Smooth muscle cell (in vitro differentiated cells): ENCODE measurements around the gene HTR3A. TPM values are rescaled to one million over a fixed set of nuclear protein-coding genes. Genes with fewer than 3 reads are reported as not detected.

ENCODE experiments used
- DNase-seq: peaks from one replicate; lab custom pipeline; 2025; ENCODE audit not compliant: unreplicated experiment; lab: John Stamatoyannopoulos, UW
- H2AFZ ChIP-seq: fragments of 200-600 bp; sonication (generic); 2 replicates; pipeline ENCODE4 v1.6.0; 2016; ENCODE audit warnings: antibody characterized with exemption, low read depth, mild to moderate bottlenecking
- H3F3A ChIP-seq: fragments of 200-600 bp; sonication (generic); 2 replicates; pipeline ENCODE4 v1.6.0; 2017; ENCODE audit warnings: antibody characterized with exemption, low read depth
- H3K27ac ChIP-seq: fragments of 200-600 bp; sonication (generic); 2 replicates; pipeline ENCODE4 v1.5.1; 2016; ENCODE audit warnings: low read depth, mild to moderate bottlenecking
- H3K27me3 ChIP-seq: fragments of 200-600 bp; sonication (generic); 2 replicates; pipeline ENCODE4 v1.6.1; 2016; ENCODE audit warnings: low read depth, mild to moderate bottlenecking
- H3K36me3 ChIP-seq: fragments of 200-600 bp; sonication (generic); 2 replicates; pipeline ENCODE4 v1.5.1; 2016; ENCODE audit warnings: low read depth
- H3K4me1 ChIP-seq: fragments of 200-600 bp; sonication (generic); 2 replicates; pipeline ENCODE4 v1.5.1; 2016; ENCODE audit warnings: low read depth
- H3K4me2 ChIP-seq: fragments of 200-600 bp; sonication (generic); 2 replicates; pipeline ENCODE4 v1.6.0; 2016; ENCODE audit warnings: mild to moderate bottlenecking
- H3K4me3 ChIP-seq: fragments of 200-600 bp; sonication (generic); 2 replicates; pipeline ENCODE4 v1.5.1; 2016; ENCODE audit warnings: mild to moderate bottlenecking
- H3K79me2 ChIP-seq: fragments of 200-600 bp; sonication (generic); 2 replicates; pipeline ENCODE4 v1.6.0; 2016; ENCODE audit warnings: low read depth, mild to moderate bottlenecking
- H3K9ac ChIP-seq: fragments of 200-600 bp; sonication (generic); 2 replicates; pipeline ENCODE4 v1.6.0; 2016; ENCODE audit warnings: low read depth
- H3K9me3 ChIP-seq: fragments of 200-600 bp; sonication (generic); replicated peaks from 2 replicates; pipeline ENCODE4 v1.5.1; 2016; ENCODE audit warnings: low read depth
- H4K20me1 ChIP-seq: fragments of 200-600 bp; sonication (generic); 2 replicates; pipeline ENCODE4 v1.6.0; 2016; ENCODE audit warnings: low read depth
- CTCF ChIP-seq: fragments of 200-600 bp; sonication (generic); IDR thresholded peaks from 2 replicates; pipeline ENCODE4 v1.5.1; 2017; ENCODE audit warnings: borderline replicate concordance, mild to moderate bottlenecking, antibody characterized with exemption; ENCODE audit not compliant: insufficient read depth, poor library complexity, severe bottlenecking
- WGBS: methylation state at CpG from one replicate; pipeline ENCODE4 v1.1.7; 2016; ENCODE audit warnings: low lambda C conversion rate; 5-methylcytosine and 5-hydroxymethylcytosine counted together
- polyA plus RNA-seq: library from polyadenylated mRNA; unstranded; fragments of >200 nt; fragmentation: Nextera tagmentation; extraction: Ambion mirVana; gene quantifications from 2 replicates; pipeline ENCODE4 v1.2.1, GENCODE V29; 2016
- total RNA-seq: library from RNA; depleted of rRNA; stranded (reverse); fragments of >200 nt; gene quantifications from 2 replicates; pipeline ENCODE4 v1.2.3, GENCODE V29; 2014

The HTR3A gene
- total and polyA plus RNA-seq, 2 experiments from 2014 or later, result not detected

GRCh38 chr11:113971506-113972195, 3.3 kb upstream of the HTR3A start:
- WGBS, result 74% methylated on average over 15 of the region's 15 CpGs

GRCh38 chr11:113977071-113977490, 2.2 kb downstream of the HTR3A start:
- Histone ChIP-seq H3K4me1 (peaks cover 7% of the 10 kb centered on the region), H3K9ac (no peak overlapping the region), H3K27ac (no peak overlapping the region), H3K36me3 (no peaks in the 10 kb centered on the region), H3K79me2 (no peaks in the 10 kb centered on the region), H3K27me3 (peaks cover 68% of the 10 kb centered on the region), H3K4me3 (no peak overlapping the region), H3F3A (no peaks in the 10 kb centered on the region), H4K20me1 (no peaks in the 10 kb centered on the region), H2AFZ (no peak overlapping the region), H3K9me3 (no peaks in the 10 kb centered on the region), H3K4me2 (no peak overlapping the region)
- no peak for TF ChIP-seq CTCF
- no peak for DNase-seq
- WGBS, result 94% methylated on average over 4 of the region's 4 CpGs

More at GRCh38 chr11:113971506-113972195, 3.3 kb upstream of the HTR3A start:
- Histone ChIP-seq H4K20me1 (no peaks in the 10 kb centered on the region), H3K79me2 (no peaks in the 10 kb centered on the region), H3K9me3 (no peaks in the 10 kb centered on the region), H3K4me3 (no peak overlapping the region), H3K27ac (no peak overlapping the region), H3K27me3 (peaks cover 42% of the 10 kb centered on the region), H3F3A (no peaks in the 10 kb centered on the region), H3K4me2 (no peak overlapping the region), H3K4me1 (peaks cover 7% of the 10 kb centered on the region), H3K9ac (no peak overlapping the region), H2AFZ (no peak overlapping the region), H3K36me3 (no peaks in the 10 kb centered on the region)
- no peak for TF ChIP-seq CTCF
- no peak for DNase-seq

GRCh38 chr11:113977701-113978100, 2.8 kb downstream of the HTR3A start:
- Histone ChIP-seq H3K4me2 (no peak overlapping the region), H3K9ac (no peak overlapping the region), H3K4me1 (peaks cover 7% of the 10 kb centered on the region), H3K9me3 (no peaks in the 10 kb centered on the region), H3F3A (no peaks in the 10 kb centered on the region), H4K20me1 (no peaks in the 10 kb centered on the region), H3K4me3 (no peak overlapping the region), H3K27ac (no peak overlapping the region), H2AFZ (no peak overlapping the region), H3K36me3 (no peaks in the 10 kb centered on the region), H3K27me3 (peaks cover 75% of the 10 kb centered on the region), H3K79me2 (no peaks in the 10 kb centered on the region)
- TF ChIP-seq CTCF, result no peak
- DNase-seq, result no peak
- 90% methylated on average over 11 of the region's 11 CpGs for WGBS

GRCh38 chr11:113979431-113979830, 4.5 kb downstream of the HTR3A start:
- no peaks in the 10 kb centered on the region for H3K36me3 ChIP-seq
- no peaks in the 10 kb centered on the region for H3K79me2 ChIP-seq
- no peak overlapping the region for H2AFZ ChIP-seq
- H3F3A ChIP-seq, result no peaks in the 10 kb centered on the region
- H3K9me3 ChIP-seq, result no peaks in the 10 kb centered on the region
- no peak for DNase-seq
- no peak overlapping the region for H3K4me3 ChIP-seq
- no peaks in the 10 kb centered on the region for H4K20me1 ChIP-seq
- H3K4me1 ChIP-seq, result peaks cover 7% of the 10 kb centered on the region
- no peak overlapping the region for H3K27ac ChIP-seq
- no peak for TF ChIP-seq CTCF
- no peak overlapping the region for H3K9ac ChIP-seq
- H3K27me3 ChIP-seq, result peaks cover 92% of the 10 kb centered on the region
- no peak overlapping the region for H3K4me2 ChIP-seq
- 88% methylated on average over 1 of the region's 1 CpG for WGBS
